ENCODE results near the gene MYL12A.

GRCh38 chr18:3279201-3280185 is 31.9 kb downstream of the MYL12A start:
- no peak for TF ChIP-seq CTCF (conservative IDR thresholded peaks at IDR 0.05)
- TF ChIP-seq ZFX (IDR thresholded peaks at IDR 0.05): no peak
